ENCODE measurements around the gene SH3RF1. TPM values are rescaled to one million over a fixed set of nuclear protein-coding genes. Genes with fewer than 3 reads are reported as not detected.
"Not testable (repeated sequence)": the region's sequence is repeated elsewhere in the genome, so short reads cannot be mapped to it uniquely, and the experiment has no call there.

The SH3RF1 gene
- total RNA-seq (2014; rRNA removed; shearing (Covaris generic)): 6.3 and 9.4 TPM in 2 replicates

DNA sequence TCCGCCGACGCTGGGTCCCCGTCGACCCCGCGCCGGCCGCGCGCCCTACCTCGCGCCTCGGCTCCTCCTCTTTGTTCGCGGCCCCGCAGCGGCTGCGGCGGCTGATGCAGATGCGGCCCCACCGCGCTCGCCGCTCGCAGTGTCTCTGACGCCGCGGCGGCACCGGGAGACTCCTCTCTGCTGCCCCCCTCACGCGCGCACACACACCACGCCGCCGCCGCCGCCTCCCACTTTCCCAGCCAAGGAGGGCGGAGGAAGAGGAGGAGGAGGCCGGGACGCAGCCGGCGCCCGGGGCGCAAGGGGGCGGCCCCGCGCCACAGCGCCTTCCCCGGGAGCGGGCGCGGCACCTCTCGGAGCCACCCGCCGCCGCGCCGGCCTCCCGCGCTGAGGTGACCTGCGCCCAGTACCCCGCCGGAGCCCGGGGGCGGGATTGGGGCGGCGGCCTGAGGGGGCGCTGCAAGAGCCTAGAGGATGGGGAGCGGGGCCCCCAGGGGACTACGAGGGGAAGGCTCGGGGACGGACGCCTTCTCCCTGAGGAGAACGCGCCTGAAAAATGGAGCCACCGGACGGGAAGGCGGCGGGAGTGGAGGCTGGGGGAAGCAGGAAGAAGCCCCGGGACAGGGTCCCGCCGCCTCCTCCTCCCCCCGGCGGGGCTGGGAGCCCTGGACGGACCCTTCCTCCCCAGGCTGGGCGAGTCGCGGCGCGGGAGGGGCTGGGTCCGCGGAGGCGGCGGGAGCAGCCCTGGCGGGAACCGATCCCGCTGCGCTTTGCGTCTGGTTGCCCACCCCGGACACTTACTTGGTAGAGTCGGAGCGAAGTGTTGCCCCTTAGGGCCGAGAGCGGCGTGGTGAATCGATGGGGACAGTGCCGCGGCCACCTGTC, at the start of gene SH3RF1:
Gene SH3RF1 (minus strand): TSS at position 147 of the 882 bp plus-strand sequence. CDS start 1,744 bp downstream, outside the sequence.
- peak; percentile 89 for DNase-seq (ENCODE audit: low read depth)

DNA sequence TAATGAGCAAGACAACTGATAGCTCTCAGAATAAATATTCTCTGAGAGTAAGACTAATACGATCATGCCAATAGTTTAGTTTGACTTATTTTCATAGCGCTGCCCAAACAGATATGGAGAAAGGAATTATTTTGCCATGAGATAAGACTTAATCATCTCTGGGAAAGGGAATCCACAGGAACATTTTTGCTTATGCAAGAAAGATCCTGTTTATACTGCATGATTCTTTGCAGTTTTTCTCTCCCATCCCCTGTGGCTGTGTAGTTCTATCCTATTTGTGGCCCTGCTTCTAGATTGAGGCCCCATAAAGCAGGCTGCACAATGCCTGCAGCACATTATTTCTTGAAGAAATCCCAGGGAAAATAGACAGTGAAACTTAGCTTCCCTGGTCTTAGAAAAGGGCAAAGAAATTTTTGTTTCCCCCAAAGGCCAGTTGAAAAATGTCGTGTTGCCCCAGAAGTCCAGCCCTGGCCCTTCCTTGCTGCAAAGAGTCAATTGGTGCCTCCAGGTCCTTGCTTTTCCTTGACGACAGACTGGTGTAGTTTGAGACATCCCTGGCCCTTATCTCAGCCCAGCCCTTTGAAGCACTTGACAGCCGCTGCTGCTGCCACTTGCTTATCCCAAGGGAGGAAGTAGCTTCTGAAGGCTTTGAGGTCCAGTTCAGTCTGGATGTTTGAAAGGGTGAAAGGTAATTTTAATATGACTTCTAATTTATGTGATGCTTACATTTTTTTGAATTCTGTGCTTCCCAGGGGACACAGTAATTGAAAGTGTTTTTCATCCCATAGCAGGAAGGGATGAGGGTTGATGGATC, 45.0 kb upstream of the SH3RF1 start:
- DNase-seq (ENCODE audit: low read depth): peak; percentile 8

DNA sequence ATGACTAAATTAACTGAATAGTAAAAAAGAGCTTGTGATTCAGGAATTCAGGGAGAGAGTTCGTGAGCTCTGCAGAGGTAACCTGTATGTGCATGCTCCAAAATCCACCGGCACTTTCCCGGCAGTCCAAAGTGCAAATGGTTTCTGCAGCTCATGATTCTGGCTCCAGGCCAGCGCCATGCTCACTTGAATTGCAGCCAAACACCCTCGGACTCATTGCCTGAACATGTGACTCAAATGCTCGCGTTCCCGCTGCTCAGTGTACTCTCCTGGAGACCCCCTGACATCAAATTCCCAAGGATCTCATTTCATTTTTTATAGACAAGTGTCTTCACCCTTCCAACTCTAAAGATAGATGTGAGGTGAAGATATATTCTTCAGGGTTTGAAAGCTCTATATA, 44.1 kb upstream of the SH3RF1 start:
- DNase-seq (ENCODE audit: low read depth): peak; percentile 66

DNA sequence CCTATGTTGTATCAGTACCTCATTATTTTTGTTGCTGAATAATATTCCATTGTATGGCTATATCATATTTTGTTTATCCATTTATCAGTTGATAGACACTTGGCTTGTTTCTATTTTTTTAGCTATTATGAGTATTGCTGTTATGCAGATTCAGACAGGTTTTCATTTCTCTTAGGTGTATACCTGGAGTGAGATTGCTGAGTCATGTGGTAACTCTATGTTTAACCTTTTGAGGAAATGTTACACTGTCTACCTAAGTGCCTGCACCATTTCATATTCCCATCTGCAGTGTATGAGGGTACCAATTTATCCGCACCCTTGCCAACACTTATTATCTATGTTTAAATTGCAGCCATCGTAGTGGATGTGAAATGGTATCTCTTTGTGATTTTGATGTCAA, 43.0 kb upstream of the SH3RF1 start:
- no peak for DNase-seq (ENCODE audit: low read depth)

DNA sequence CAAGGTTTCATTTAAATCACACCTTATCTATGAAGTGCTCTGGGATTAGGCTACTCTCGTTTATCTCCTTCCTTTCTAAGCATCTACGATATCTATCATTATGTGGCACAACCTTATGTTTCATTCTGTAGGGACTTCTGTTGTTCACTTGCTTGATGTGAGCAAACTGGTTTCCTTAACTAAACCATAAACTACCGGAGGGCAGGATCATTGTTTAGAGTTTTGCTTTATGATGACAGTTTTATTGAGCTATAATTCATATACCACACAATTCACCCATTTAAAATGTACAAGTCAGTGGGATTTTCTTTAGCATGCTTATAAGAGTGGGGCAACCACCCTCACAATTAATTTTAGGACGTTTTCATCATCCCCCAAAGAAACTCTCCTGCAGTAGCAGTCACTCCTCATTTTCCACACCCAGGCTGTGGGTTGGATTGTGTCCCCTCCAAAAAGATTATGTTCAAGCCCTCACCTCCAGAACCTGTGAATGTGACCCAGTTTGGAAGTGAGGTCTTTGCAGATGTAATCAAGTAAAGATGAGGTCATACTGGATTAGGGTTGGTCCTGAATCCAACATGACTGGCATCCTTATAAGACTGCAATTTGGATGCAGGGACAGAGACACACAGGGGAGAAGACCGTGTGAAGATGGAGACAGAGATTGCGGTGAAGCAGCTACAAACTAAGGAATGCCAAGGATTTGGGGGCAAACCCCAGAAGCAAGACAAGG, 42.1 kb upstream of the SH3RF1 start:
- no peak for DNase-seq (ENCODE audit: low read depth)

DNA sequence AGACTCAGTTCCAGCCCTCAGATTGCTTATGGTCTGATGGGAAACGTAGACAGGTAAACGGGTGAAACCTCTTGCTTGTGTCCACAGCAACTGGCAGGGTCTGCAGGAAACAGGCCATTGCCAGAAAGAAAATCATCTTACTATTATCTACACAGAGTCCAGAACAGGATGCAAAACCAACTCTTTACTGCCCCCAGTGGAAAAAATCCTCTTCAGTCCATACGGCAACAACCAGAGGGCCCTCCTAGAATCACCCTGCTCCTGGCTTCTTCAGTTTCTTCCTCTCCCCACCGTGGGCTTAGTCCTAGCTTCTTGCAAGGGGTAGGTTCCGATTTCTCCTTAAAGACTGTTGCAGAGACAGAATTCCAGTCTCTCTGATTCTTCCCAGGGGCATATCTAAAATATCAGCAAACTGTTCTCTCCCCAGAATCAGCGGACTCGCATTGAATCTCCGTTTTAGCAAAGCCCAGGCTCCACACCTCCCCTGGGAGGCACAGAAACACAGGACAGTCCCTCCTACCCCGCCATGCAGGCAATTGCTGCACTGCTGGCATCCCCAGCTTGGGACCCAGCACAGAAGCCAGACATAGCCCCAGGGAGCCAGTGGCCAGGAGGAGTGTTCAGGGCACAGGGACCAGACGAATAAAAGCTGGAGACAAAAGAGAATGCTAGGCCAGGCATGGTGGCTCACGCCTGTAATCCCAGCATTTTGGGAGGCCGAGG, 41.0 kb upstream of the SH3RF1 start:
- peak; percentile 49 for DNase-seq (ENCODE audit: low read depth)

DNA sequence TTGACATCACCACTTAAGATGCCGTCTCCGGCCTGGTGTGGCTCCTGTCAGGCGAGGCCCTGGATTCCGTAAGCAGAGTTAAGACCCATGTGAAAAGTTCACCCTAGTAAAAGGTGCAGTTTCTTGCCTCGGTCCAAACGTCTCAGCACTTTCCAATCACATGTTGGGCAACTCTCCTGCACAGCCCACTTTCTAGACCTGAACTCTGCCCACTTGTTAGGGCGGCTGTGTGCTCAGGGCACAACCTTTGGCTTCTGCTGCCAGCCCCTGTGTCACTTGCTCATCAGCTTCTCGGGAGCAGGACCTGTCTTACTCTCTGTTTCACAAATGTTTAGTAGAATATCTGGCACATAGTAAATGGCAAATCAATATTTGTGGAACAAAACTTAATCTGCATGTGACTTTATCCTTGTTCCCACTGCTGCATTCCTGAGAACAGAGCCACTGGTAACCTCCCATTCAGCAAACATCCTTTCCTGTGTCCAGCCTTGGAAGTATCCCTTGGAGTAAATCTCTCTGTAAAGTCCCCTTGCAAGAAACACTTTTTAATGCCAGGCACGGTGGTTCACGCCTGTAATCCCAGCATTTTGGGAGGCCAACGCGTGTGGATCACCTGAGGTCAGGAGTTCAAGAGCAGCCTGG, 38.7 kb upstream of the SH3RF1 start:
- DNase-seq (ENCODE audit: low read depth): no peak

DNA sequence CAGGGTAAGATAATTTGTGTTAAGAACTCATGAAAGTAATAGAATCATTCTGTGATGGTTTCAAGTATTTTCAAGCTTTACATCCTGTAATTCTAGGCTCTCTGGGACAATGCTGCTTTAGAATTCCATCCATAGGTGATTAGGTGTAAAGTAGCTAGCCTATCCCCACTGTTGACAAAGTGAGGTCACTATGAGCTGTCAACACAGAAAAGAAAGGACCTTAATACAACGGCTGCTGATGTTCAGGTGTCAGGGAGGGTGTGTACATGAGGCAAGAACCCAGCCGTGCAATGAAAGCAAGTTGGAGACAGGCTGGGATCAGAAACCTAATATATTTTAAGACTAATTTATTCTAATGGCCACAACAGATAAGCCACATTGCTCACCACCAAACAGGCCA, 36.8 kb upstream of the SH3RF1 start:
- no peak for DNase-seq (ENCODE audit: low read depth)

DNA sequence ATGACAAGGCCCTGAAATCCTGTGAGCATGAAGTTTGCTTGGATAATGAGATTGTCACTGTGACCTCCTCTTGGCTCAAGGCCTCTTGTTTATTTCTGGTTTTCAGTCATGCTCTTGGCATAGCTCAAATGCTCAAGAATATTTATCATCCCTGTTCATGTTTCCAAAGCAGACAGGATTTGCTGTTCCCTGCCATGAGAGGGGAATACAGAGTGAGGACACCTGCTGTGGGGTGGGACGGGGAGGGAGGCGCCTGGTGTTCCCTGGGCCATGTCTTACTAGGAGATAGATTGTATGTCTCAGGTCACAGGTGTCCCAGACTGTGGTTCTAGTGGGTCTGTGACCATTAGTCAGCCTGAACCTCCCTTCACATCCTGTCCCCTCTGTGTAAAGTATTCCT, 34.9 kb upstream of the SH3RF1 start:
- no peak for DNase-seq (ENCODE audit: low read depth)

DNA sequence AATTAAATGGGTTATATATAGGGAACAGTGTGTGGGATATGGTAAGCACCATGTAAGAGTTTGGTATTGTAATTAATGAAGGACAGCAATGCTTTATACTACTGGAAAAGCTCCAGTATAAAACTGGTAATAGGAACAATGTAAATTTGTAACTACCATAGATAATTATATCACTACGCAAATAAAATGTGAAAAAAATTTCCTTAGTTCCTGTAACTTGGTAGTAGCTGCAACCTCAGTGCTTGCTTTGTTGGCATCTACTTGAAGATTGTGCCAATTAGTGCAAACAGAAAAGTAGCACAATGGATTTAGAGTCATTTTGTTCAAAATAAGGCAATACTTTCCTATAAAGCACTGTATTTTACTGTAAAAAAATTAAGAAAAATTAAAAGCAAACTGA, 34.4 kb upstream of the SH3RF1 start:
- no peak for DNase-seq (ENCODE audit: low read depth)

DNA sequence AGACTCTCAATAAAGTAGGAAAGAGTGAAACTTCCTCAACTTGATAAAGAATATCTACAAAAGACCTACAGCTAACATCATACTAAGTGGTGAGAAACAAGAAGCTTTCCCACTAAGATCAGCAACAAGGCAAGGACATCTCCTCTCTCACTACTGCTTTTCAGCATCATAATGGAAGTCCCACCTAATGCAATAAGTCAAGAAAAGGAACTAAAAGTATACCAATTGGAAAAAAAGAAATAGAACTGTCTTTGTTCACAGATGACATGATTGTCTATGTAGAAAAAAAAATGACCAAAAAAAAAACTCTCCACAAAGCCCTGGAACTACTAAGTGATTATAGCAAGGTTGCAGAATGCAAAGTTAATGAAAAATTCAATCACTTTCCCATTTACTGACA, 25.1 kb upstream of the SH3RF1 start:
- DNase-seq (ENCODE audit: low read depth): no peak

DNA sequence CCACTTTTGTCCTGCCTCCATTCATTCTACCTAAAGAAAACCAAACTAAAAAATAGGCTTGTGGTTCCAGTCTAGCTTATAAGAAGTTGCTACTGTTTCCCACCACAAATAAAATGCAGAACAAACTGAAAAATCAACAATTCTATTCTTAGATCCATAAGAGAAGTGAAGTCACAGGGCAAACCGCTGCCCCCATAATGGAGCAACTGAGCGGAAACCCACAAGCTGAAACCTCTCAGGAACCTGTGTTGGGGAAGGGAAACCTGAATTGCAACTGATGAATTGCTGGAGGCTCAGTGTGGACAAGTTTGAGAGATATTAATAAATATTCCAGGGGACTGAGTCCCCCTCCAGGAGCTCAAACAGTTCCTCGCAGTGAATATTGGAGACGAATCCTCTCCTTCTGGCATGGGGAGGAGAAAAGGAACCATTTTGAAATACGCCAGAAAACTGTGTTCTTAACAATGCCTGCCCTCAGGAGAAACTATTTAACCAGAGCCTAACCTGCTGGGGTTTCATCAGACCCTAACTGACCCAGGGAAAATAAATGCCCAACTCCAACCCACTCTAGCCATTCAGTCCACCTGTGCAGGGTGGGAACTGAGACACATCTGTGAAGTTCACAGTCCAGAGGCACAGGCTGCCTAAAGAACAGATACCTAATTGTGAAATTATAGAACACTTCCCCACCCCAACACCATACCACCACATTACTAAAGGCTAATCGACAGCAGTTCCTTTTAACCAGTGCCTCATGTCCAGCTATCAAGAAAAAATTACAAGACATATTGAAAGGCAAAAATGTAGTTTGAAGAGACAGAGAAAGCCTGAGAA, 22.8 kb upstream of the SH3RF1 start:
- DNase-seq (ENCODE audit: low read depth): no peak

DNA sequence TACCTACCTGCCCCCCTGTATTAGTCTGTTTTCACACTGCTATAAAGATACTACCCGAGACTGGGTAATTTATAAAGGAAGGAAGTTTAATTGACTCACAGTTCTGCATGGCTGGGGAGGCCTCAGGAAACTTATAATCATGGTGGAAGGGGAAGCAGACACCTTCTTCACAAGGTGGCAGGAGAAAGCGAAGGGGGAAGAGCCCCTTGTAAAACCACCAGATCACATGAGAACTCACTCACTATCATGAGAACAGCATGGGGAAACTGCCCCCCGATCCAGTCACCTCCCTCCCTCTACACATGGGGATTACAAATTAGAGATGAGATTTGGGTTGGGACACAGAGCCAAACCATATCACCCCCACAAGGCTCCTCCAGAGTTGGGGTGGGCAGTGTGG, 17.2 kb upstream of the SH3RF1 start:
- DNase-seq (ENCODE audit: low read depth): not testable (repeated sequence)

DNA sequence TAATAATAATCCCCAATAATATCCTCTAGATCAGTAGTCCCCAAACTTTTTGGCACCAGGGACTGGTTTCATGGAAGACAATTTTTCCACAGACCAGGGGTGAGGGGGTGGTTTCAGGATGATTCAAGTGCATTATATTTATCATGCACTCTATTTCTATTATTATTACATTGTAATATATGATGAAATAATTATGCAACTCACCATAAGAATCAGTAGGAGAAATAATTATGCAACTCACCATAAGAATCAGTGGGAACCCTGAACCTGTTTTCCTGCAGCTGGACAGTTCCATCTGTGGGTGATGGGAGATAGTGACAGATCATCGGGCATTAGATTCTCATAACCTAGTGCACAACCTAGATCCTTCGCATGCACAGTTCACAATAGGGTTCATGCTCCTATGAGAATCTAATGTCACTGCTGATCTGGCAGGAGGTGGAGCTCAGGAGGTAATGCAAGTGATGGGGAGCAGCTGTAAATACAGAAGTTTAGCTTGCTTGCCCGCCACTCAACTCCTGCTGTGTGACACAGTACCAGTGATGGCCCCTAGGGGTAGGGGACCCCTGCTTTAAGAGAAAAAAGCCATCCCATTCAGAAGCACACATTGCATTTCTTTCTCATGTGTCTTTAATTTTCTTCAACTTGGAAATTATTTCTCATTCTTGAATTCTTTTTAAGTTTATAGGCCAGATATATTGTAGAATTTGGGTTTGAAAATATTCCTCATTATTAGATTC, 16.0 kb upstream of the SH3RF1 start:
- DNase-seq (ENCODE audit: low read depth): no peak

DNA sequence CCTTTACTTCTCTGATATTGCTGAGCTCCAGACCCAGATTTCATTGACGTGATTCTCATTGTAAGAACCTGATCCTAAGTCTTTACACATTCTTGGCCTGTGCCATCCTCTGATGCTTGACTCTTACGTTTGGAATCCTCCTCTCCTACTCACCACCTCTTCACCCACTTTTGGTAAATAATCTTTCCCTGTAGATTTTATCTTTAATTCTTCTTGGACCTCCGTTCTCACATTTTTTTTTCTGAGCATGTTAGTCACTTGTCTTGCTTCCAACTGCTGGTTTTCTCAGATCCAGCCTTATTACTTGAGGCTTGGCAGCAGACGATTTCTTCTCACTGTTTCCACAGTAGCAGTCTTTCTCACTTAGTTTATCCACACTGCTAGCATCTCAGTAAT, 12.4 kb upstream of the SH3RF1 start:
- peak; percentile 75 for DNase-seq (ENCODE audit: low read depth)

DNA sequence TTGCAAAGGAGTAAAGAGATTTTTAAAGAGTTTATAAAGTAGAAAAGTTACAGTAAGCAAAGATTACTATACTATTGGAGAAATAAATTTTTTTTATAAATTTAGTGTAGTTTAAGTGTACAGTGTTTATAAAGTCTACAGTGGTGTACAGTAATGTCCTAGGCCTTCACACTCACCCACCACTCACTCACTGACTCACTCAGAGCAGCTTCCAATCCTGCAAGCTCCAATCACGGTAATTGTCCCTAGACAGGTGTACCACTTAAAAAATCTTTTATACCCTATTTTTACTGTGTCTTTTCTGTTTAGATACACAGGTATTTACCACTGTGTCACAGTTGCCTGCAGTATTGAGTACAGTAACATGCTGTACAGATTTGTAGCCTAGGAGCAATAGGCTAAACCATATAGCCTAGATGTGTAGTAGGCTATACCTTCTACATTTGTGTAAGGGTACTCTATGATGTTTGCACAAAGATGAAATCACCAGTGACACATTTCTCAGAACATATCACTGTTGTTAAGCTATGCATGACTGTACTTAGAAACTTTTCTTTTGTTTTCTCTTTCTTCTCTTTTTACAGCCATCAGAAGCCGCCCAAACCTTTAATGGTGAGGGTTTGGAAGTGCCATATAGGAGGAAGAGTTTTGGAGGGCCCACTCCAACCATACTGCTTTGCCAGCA, 11.8 kb upstream of the SH3RF1 start:
- DNase-seq (ENCODE audit: low read depth): no peak

DNA sequence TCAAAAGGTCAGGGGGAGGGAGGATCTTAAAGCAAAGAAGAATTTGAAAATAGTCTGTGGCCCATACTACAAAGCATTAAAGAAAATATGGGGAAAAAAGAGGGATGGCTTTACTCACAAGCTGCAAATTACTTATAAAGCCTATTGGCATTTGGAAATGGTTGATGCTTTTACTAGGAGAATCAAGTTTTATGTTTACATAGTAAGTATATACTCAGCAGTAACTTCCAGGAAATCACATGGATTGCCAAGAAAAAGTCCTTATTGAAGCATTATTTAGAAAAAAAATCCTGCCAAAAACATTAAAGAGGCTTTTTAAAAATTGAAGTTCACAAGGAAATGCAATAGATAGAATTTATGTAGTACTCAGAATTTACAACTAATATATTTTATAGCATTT, 8.4 kb upstream of the SH3RF1 start:
- no peak for DNase-seq (ENCODE audit: low read depth)

DNA sequence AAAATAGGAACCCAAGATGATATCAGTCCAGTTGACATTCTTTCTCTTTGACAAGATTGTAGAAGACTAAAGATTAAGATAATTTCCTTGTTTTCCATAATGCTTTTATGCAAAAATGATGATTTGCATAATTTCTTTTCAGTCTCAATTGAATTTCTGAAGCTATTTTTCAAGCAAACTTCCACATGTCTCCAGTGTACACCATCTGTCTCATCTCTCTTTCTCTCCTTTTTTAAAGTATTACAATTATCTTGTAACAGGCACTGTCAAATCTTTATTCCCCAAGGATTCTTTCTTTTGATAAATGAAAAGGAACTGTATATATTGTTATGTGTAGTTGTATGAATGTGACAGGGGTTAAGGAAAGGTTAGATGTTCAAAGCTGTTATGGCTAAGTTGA, 7.9 kb upstream of the SH3RF1 start:
- DNase-seq (ENCODE audit: low read depth): no peak

DNA sequence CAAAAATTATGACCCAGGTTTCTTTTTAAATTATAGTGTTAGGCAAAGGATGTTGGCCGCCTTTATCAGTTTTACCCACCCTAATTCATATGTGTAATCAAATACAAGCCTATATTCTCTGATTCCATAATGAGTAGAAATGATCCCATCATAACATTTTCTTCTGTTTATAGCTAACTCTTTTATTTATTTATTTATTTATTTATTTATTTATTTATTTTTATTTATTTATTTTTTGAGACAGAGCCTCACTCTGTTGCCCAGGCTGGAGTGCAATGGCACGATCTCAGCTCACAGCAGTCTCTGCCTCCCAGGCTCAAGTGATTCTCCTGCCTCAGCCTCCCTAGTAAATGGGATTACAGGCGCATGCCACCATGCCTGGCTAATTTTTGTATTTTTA, 7.1 kb upstream of the SH3RF1 start:
- DNase-seq (ENCODE audit: low read depth): not testable (repeated sequence)

Data from RPMI7951 (cell line).